ENCODE measurements around the gene TJP1.

GRCh38 chr15:29774900-29775299 is 47.4 kb downstream of the TJP1 start:
- no peak for TF ChIP-seq CTCF (IDR thresholded peaks at IDR 0.05)
- TF ChIP-seq ZFX (IDR thresholded peaks at IDR 0.05; ENCODE audit: borderline replicate concordance) = no peak

All from 22Rv1 (cell line).